DND-41 (cell line): Measurements from ENCODE around the gene ACIN1.
A peak's percentile ranks its signal among the peaks of the same experiment; 100 is the strongest.

Experiments
- ATAC-seq: fragments of 200-7000 bp; cut with Tn5 transposase; 3 replicates; pipeline ENCODE4 v1.9.1; 2021; ENCODE audit warnings: low read depth; ENCODE audit not compliant: insufficient read depth
- DNase-seq: peaks from one replicate; pipeline ENCODE4 v3.0.0-alpha.2; 2020
- H2AFZ ChIP-seq: 2 replicates; pipeline ENCODE4 v1.6.0; 2012; ENCODE audit warnings: low read depth, low read length
- H3K27ac ChIP-seq: 2 replicates; pipeline ENCODE4 v1.5.1; 2012; ENCODE audit warnings: low read length, inconsistent platforms
- H3K27me3 ChIP-seq: fragments of 200-600 bp; sonication (generic); 2 replicates; pipeline ENCODE4 v1.6.0; 2012; ENCODE audit warnings: low read length, mild to moderate bottlenecking, inconsistent platforms; ENCODE audit not compliant: insufficient read depth, poor library complexity
- H3K36me3 ChIP-seq: 2 replicates; pipeline ENCODE4 v1.5.1; 2012; ENCODE audit warnings: low read length, inconsistent platforms; ENCODE audit not compliant: insufficient read depth
- H3K4me1 ChIP-seq: 2 replicates; pipeline ENCODE4 v1.5.1; 2012; ENCODE audit warnings: mild to moderate bottlenecking, low read length; ENCODE audit not compliant: insufficient read depth
- H3K4me2 ChIP-seq: 2 replicates; pipeline ENCODE4 v1.6.0; 2012; ENCODE audit warnings: mild to moderate bottlenecking, moderate library complexity, low read length, inconsistent platforms; ENCODE audit not compliant: insufficient read depth
- H3K4me3 ChIP-seq, 2 experiments: fragments of 200-600 bp in 1 of 2; shearing (Covaris generic) in 1 of 2; 2 replicates each; pipeline ENCODE4 v1.5.1; 2012 to 2016; ENCODE audit warnings: inconsistent platforms in 2 of 2, low read length in 2 of 2, mild to moderate bottlenecking in 2 of 2, low read depth in 1 of 2, moderate library complexity in 1 of 2
- H3K79me2 ChIP-seq: 2 replicates; pipeline ENCODE4 v1.6.0; 2012; ENCODE audit warnings: low read length, inconsistent platforms; ENCODE audit not compliant: insufficient read depth
- H3K9ac ChIP-seq: 2 replicates; pipeline ENCODE4 v1.6.0; 2012; ENCODE audit warnings: low read depth, mild to moderate bottlenecking, inconsistent platforms, low read length, moderate library complexity
- H3K9me3 ChIP-seq: 2 replicates; pipeline ENCODE4 v1.5.1; 2012; ENCODE audit warnings: low read length, moderate library complexity, mild to moderate bottlenecking, inconsistent platforms; ENCODE audit not compliant: insufficient read depth, severe bottlenecking
- H4K20me1 ChIP-seq: 2 replicates; pipeline ENCODE4 v1.6.0; 2012; ENCODE audit warnings: low read length; ENCODE audit not compliant: insufficient read depth
- EZH2 ChIP-seq: IDR thresholded peaks from 3 replicates; pipeline ENCODE4 v1.6.1; 2012; ENCODE audit warnings: borderline replicate concordance, low read depth, mild to moderate bottlenecking, moderate library complexity, low read length, inconsistent platforms; ENCODE audit not compliant: severe bottlenecking
- TF ChIP-seq, protein P1 (sequence below): IDR thresholded peaks from 2 replicates; pipeline ENCODE4 v1.5.1; 2012; ENCODE audit warnings: borderline replicate concordance, low read length, moderate library complexity, mild to moderate bottlenecking; ENCODE audit not compliant: poor library complexity, severe bottlenecking; ENCODE audit errors: extremely low read depth

ACIN1 gene

GRCh38 chr14:23033801-23034497, 61.0 kb downstream of the ACIN1 start:
- peaks cover 38% of the 10 kb centered on the region for H3K36me3 ChIP-seq
- H3K4me2 ChIP-seq = peak overlapping the region; percentile 80
- H3K4me1 ChIP-seq = peaks cover 45% of the 10 kb centered on the region
- TF ChIP-seq EZH2 = no peak
- TF ChIP-seq, protein P1, sequence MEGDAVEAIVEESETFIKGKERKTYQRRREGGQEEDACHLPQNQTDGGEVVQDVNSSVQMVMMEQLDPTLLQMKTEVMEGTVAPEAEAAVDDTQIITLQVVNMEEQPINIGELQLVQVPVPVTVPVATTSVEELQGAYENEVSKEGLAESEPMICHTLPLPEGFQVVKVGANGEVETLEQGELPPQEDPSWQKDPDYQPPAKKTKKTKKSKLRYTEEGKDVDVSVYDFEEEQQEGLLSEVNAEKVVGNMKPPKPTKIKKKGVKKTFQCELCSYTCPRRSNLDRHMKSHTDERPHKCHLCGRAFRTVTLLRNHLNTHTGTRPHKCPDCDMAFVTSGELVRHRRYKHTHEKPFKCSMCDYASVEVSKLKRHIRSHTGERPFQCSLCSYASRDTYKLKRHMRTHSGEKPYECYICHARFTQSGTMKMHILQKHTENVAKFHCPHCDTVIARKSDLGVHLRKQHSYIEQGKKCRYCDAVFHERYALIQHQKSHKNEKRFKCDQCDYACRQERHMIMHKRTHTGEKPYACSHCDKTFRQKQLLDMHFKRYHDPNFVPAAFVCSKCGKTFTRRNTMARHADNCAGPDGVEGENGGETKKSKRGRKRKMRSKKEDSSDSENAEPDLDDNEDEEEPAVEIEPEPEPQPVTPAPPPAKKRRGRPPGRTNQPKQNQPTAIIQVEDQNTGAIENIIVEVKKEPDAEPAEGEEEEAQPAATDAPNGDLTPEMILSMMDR = no peak
- DNase-seq (no peak), ATAC-seq (peak; percentile 17)
- H3K27ac ChIP-seq = peak overlapping the region; percentile 90
- H4K20me1 ChIP-seq = 0 out of 2 replicates have a peak, but pooled peaks cover 2% of the 10 kb centered on the region
- no peaks in the 10 kb centered on the region for H3K27me3 ChIP-seq
- no peaks in the 10 kb centered on the region for H3K9me3 ChIP-seq
- H3K9ac ChIP-seq = peak overlapping the region; percentile 75
- H3K4me3 ChIP-seq = peak overlapping the region; percentile 50 to 83
- peaks cover 38% of the 10 kb centered on the region for H3K79me2 ChIP-seq
- H2AFZ ChIP-seq = peak overlapping the region; percentile 72

DNA sequence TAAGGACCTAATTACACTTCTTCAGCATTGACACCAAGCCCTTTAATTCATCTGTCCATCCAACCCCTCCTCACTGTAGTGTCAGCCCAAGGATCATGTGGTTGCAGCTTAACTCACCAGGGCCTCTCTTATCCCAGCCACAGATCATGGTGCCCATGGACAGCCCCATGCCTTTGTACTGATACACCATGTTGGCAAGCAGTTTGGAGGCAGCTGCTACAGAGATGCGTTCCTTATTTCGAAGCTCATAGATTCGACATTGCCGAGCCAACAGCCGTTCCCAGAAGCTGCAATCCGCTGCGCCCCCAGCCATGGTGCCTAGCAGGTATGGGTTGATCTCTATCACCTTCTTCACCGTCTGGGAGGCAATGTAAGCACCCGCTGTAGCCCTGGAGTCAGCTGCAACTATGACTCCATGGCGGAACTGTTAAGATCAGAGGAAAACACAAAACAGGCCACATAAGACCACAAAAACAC, 61.6 kb downstream of the ACIN1 start:
- Histone ChIP-seq H3K4me2 (peak overlapping the region; percentile 80), H3K79me2 (peaks cover 43% of the 10 kb centered on the region), H4K20me1 (peaks cover 5% of the 10 kb centered on the region; the same call in 1 of the 2 replicates), H3K9ac (peak overlapping the region; percentile 75), H3K36me3 (peaks cover 44% of the 10 kb centered on the region), H3K4me1 (peaks cover 48% of the 10 kb centered on the region), H3K27me3 (no peaks in the 10 kb centered on the region), H3K4me3 (peak overlapping the region in 1 of 2 experiments; percentile 83; a peak in 2 of 4 replicates), H3K9me3 (no peaks in the 10 kb centered on the region), H3K27ac (peak overlapping the region; percentile 31; the same call in 1 of the 2 replicates), H2AFZ (no peak overlapping the region)
- TF ChIP-seq, protein P1 = no peak
- TF ChIP-seq EZH2 = no peak
- DNase-seq (no peak), ATAC-seq (no peak)

GRCh38 chr14:23030936-23031335, 64.0 kb downstream of the ACIN1 start:
- ATAC-seq = no peak
- Histone ChIP-seq H3K27me3 (no peaks in the 10 kb centered on the region), H3K36me3 (peaks cover 58% of the 10 kb centered on the region), H3K4me3 (no peak overlapping the region), H3K79me2 (peaks cover 45% of the 10 kb centered on the region), H3K4me2 (peak overlapping the region; percentile 2; the same call in 1 of the 2 replicates), H3K9me3 (no peaks in the 10 kb centered on the region), H4K20me1 (peaks cover 10% of the 10 kb centered on the region; the same call in 1 of the 2 replicates), H3K9ac (no peak overlapping the region), H3K4me1 (peaks cover 47% of the 10 kb centered on the region), H2AFZ (no peak overlapping the region), H3K27ac (no peak overlapping the region)
- DNase-seq = no peak
- no peak for TF ChIP-seq EZH2
- TF ChIP-seq, protein P1 = no peak
